EH (cell line): Measurements from ENCODE around the gene USB1.
"Not testable (repeated sequence)": the region's sequence is repeated elsewhere in the genome, so short reads cannot be mapped to it uniquely, and the experiment has no call there.

Experiments
- DNase-seq: peaks from one replicate; pipeline ENCODE4 v3.0.0-alpha.2; 2015; ENCODE audit warnings: low read depth

Gene USB1

DNA sequence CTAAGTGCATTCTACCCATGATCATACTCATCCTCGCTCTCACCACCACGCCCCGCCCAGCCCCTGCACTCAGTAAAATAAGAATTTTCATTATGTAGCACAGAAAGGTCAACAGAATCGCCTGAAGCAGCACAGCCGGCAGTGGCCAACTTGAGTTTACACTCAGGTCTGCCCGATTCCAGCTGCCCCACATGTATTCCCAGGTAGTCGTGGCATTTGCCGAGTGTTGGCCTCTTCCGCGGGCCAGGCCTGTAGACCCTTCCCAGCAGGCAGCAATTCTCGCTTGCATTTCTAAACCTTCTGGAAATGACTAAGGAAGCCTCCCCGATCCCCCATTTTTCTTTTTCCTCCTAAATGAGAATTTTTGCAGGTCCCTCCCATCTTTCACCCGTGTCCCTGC is 30.9 kb upstream of the USB1 start:
- no peak for DNase-seq

DNA sequence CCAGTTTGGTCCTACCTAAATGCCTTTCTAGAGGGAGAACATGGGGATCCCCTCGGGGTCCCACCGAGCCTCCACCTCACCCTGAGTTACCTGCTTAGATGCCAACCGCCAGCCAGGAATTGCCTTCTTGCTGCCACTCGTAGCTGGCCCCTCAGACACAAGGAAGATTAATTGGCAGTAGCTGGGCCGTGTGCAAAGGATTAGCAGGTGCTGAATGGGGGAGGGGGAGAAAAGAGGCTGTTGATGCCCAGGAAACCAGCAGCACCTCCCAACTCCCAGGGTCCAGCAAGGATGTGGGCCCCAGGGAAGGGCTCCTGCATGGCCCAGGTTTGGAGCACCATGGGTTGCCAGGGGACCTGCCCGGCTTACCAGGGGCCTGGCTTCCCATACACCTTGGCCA is 30.2 kb upstream of the USB1 start, which contains the start of gene CNGB1:
Gene CNGB1, minus strand, starts transcription at position 159 of the 400 bp plus-strand sequence. CDS start 3,842 bp downstream, outside the sequence.
- DNase-seq: no peak

DNA sequence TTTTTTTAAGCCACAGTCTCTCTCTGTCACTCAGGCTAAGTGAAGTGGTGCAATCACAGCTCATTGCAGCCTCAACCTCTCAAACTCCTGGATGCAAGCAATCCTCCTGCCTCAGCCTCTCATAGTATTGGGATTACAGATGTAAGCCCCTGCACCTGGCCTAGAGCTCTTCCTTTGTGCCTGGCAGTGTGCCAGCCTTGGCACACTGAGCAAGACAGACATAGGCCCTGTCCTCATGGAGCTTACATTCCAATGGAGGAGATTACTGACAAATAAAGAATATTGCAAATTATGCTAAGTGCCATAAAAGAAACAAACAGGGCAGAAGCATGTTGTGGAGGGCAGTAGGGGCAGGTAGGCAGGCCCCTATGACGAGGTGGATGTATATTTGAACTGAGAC is 29.4 kb upstream of the USB1 start:
- DNase-seq: no peak

GRCh38 chr16:57972306-57972705 is 28.9 kb upstream of the USB1 start:
- no peak for DNase-seq

DNA sequence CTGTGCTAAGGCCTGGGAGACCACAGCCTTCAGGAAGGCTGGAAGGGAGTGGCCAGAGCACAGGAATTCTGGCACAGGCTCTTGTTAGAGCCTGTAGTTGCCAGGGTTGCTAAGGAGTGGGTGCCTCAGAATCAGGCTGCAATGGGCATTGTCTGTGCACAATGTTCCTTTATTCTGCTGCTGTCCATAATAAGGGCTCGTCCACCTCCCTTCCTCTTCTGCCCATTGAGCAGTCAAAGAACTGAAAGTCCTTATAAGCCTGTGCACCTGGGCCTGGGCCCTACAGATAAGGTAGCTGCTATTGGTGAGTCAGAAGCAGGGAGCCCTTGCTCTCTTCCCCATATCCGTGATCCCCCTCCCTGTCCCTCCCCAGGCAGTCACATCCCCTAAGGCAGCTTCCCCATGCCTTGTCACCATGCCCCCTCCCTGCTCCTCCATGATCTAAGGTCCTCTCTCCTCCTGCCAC is 24.8 kb upstream of the USB1 start:
- DNase-seq: no peak

DNA sequence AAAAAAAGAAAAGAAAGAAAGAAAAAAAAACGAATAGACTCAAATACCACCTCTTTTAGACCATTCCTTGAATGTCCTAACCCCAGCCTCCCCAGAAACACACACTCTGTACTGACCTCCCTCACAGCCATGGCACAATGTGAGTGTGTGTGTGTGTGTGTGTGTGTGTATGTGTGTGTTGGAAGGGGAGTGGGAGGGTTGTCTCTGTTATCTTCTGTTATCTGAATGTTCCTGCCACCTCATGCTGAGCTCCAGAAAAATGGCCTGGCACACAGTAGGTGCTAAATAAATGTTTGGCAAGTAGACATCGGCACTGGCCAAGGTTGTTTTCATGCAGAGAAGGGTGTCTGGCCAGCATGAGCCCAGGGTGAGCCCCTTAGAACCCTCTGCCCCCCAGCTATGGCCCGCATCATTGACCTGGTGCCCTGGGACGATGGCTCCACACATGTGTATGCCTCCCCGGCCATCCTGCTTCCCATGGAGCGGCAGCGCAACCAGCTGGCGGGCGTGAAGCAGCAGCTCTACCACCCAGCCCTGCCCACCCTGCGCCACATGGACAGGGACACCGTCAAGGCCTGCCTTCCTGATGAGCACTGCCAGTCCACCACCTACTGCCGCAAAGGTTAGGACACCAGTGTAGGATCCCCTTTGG is 23.7 kb upstream of the USB1 start:
- DNase-seq: no peak

- DNase-seq: not testable (repeated sequence)
These were observed 23.1 kb upstream of the USB1 start for GRCh38 chr16:57978070-57978465.

DNA sequence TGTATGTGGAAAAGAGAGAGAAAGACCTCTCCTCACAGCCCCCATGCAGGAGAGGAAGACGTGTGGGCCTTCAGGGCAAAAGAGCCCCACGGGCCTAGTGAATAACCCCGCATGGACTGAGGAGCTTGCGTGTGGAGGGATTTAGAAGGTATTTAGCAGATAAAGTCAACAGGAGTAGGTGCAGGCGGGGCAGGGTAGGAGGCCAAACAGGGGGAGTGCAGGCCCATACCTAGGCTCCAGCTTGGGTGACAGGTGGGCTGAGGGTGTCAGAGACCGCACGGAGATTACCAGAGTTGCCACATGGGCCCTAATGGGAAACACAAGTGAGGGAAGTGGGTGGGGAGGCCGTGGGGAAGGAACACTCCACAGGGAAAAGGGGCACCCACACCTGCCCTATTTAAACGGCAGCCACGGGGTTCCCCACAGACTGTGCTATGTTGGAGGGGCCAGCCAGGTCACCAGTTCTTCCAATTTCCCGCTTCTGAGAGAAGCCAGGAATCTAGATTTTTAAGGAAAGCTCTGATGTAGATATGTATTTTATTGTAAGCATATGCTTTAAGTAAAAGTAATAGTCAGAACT is 22.1 kb upstream of the USB1 start:
- no peak for DNase-seq

DNA sequence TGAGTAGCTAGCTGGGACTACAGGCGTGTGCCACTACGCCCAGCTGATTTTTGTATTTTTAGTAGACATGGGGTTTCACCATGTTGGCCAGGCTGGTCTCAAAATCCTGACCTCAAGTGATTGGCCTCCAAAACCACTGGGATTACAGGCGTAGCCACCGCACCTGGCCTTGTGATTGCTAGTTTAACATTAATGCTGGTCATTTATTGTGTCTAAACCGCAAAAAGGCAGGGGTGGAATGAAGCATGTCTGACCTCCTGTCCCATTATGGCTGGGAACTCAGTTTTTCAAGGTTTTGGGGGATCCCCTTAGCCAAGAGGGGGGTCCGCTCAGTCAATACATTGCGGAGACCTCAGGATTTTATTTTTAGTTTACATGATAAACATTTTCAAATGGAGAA is 19.6 kb upstream of the USB1 start:
- no peak for DNase-seq

GRCh38 chr16:57982385-57982784 is 18.8 kb upstream of the USB1 start:
- no peak for DNase-seq

GRCh38 chr16:57984443-57985203 is 16.6 kb upstream of the USB1 start:
- peak; percentile 93 for DNase-seq

GRCh38 chr16:57985204-57986181 is 15.7 kb upstream of the USB1 start:
- DNase-seq: no peak

DNA sequence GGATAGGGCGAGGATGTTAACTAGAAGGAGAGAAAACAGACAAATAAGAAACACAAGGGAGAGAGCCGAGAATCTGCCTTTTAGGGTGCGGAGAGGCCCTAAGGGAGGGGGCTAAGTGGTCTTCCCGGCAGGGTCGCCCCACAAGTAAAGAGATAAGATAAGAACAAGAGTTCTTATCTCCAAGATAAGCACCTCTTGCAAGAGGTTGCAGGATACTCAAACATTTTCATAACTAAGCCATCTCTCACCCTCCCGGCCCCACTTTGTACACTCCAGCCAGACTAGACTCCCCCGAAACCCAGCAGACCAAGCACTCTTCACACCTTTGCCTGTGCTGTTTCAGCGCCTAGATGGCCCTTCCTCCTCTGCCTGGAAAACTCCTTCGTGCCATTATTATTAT is 15.0 kb upstream of the USB1 start:
- DNase-seq: no peak

DNA sequence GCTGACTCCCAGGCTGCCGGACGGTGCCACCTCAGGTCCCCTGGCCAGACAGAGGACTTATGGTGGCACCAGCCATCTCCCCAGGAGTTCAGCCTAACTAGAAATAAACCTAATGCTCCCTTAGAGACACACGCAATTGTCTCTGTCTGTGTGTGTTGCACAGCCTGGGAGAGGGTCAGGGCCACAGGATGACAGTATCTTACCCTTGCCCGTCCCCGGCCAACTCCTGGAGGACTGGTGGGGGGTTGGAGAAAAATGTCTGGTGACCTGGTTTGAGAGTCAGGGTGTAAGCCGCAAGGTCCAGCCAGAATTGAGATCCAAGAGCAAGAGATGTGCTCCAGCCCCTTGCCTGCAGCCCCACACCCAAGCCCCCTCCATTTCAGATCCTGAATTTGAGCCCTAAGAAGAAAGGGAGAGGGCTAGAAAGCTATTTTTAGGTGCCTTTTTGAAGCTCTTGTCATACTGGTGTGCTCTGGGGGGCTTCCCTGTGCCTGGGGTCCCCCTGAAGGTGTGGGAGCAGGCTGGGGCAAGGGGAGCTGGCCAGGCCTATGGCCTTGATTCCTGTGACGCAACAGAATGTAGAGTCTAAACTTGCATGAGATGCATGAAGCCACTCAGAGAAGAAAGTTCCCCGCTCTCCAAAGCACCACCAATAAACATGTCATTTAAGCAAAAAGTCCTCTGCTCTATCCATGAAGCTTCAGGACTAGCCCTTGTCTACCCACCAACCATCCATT is 13.6 kb upstream of the USB1 start:
- no peak for DNase-seq

- DNase-seq: no peak
These were observed 12.3 kb upstream of the USB1 start for GRCh38 chr16:57988929-57989328.

- no peak for DNase-seq
These were observed 9.6 kb upstream of the USB1 start for GRCh38 chr16:57991551-57992059.

DNA sequence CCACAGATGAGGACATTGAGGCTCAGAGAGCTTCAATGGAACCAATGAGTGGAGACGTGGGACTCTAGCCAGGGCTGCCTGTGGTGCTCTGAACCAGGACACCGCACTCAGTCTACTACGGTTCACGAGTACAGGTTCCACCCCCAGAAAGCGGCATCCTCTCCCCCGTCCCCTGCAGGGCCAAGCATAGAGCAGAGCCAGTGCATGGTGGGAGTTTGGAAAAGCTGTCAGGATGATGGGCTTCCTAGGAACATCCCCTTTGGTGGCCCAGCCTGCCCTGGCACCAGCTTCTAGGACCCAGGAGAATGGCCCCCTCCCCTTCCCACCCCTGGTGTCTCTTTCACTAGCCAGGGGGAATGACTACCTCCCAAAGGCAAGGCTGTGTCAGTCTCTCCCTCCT is 9.1 kb upstream of the USB1 start:
- DNase-seq: no peak

DNA sequence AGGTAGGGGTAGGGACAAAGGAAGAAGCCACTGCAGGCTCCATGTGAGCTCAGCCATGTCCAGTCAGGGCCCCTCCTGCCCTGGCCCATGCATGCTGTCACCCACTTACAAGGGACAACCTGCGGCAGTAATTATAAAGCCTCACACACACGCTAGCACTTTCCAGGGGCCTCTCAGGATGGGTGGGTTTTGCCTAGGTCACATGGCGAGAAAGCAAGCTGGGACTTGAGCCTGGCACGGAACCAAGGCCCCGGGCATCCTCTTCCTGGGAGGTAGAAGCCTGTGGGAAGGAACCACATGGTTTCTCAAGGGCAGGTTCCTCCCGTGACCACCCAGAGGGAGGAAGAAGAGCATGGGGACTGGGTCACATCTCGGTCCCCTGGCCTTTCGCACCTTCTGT is 7.8 kb upstream of the USB1 start:
- DNase-seq: no peak

DNA sequence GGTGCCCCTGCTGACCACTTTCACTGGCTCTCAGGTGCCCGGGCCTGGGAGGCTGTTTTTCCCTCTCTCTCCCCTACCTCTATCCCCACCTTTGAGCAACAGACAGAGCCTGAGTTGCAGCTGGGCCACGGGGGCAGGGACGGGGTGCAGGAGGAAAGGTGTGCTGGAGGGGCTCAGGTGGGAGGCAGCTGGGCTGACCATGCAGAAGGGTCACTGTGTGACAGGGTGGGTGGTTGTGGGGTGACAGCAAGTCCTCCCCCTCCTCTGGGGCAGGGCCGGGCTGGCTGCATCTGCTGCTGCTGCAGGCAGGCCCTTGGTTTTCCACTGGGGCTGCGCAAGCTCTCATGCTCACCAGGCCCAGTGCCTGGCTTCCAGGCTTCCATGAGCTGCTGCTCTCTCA is 7.3 kb upstream of the USB1 start:
- no peak for DNase-seq

GRCh38 chr16:57994361-57994760 is 6.8 kb upstream of the USB1 start:
- DNase-seq: no peak

- DNase-seq: peak; percentile 60
These were observed 6.4 kb upstream of the USB1 start for GRCh38 chr16:57994778-57995177.
